Activated naive CD8-positive, alpha-beta T cell treated with anti-CD3 and anti-CD28 coated beads, Interleukin-2, amount 50 U/mL, for 24 hours (primary cell): ENCODE data around the gene NEMP1.

Experiments used
- ATAC-seq: fragments of 150-1000 bp; cut with Tn5 transposase; one replicate; pipeline ENCODE4 v1.10.0; 2021
- DNase-seq: peaks from one replicate; pipeline ENCODE4 v3.0.0; 2021
- H3K27ac Mint-ChIP-seq: one replicate; pipeline ENCODE4 v1.8.0; 2021; ENCODE audit warnings: mild to moderate bottlenecking, mixed read lengths
- H3K27me3 Mint-ChIP-seq: one replicate; pipeline ENCODE4 v1.8.0; 2021; ENCODE audit warnings: mixed read lengths
- H3K36me3 Mint-ChIP-seq: one replicate; pipeline ENCODE4 v1.8.0; 2021; ENCODE audit warnings: low read depth, mixed read lengths
- H3K4me1 Mint-ChIP-seq: one replicate; pipeline ENCODE4 v1.8.0; 2021; ENCODE audit warnings: mixed read lengths
- H3K4me3 Mint-ChIP-seq: one replicate; pipeline ENCODE4 v1.8.0; 2021; ENCODE audit warnings: mild to moderate bottlenecking, moderate library complexity, mixed read lengths
- H3K9me3 Mint-ChIP-seq: one replicate; pipeline ENCODE4 v1.8.0; 2021; ENCODE audit warnings: mixed read lengths

NEMP1 gene

DNA sequence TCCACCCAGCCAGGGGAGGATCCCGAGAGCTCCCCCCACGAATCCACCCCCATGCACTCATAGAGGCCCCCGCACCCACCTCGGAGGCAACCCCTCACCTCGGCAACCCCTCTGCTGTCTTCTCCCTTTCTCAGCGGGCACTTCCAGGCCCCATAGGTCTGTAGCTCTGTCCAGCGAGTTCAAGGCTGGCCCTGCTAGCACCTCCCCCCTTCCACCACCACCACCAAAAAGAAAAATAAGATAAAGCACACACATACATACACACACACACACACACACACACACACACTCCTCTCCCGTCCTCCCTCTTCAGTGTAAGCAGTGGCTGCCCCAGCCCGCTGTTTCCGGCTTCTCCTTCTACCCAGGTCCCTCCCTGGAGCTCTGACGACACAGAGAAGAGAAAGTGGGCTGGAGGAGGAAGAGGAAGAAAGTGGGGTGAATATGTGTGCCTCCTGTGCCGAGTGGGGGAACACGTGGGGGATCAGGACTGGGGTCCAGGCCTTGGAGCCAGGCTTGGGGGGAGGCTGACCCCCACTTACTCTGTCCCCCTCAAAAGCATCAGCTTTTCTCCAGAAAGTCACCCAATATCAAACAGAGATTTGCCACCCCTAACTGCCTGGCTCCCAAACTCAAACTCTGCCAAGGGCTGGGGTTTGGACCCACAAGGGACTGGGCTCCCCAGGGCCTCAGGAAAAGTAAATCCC, 32.6 kb upstream of the NEMP1 start, which contains the start of gene STAT6:
Gene STAT6, minus strand, starts transcription at position 332 of the 704 bp plus-strand sequence. CDS start 3,084 bp downstream, outside the sequence.
- peak; percentile 80 for DNase-seq
- H3K4me1 Mint-ChIP-seq: peaks cover 51% of the 10 kb centered on the region
- H3K27ac Mint-ChIP-seq: peak within 1 kb of the TSS; percentile 96
- no peaks in the 10 kb centered on the region for H3K9me3 Mint-ChIP-seq
- no peaks in the 10 kb centered on the region for H3K27me3 Mint-ChIP-seq
- peaks cover 40% of the 10 kb centered on the region for H3K36me3 Mint-ChIP-seq
- H3K4me3 Mint-ChIP-seq: peak within 1 kb of the TSS; percentile 98
- peak; percentile 65 for ATAC-seq

DNA sequence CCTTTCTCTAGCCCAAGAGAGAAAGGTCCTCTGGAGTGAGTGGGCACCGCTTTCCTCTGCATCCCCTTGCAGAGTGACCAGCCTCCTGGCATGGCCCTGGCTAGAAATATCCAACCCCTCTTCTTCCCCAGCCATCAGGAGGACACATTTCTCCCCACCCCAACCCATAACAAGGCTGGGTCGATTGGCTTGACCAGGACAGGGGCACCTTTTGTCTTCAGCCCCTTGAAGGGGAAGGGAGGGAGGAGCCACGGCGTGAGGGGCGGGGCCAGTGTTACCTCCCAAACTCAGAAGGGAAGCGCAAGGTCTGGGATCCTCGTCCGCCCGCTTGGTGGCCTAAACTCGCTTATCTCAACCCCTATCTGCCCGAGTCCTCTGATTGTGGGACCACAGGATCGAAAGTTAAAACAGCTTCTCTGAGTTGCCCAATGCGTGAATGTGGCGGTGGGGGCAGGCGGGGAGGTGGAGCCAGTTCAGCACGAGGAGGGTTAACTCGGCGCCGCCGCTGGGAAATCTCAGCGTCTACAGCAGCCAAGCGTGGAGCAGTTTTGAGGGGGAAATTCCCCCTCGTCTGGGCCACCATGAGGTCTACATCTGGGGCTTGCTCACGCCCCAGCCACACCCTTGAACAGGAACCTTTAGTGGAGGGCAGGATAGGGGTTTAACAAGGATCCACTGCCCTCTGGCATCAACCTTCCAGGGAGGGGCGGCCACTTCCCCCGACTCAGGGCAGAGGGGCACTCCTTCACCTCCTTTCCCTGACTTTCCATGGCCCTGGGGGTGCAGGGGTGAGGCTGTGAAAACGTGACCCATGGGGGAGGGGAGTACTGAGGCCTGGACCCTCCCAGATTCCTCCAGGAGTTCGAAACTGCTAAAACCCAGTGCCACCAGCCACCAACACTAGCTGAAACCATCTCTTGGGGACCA, 31.8 kb upstream of the NEMP1 start:
- DNase-seq (peak; percentile 84), ATAC-seq (peak; percentile 47)
- peak overlapping the region; percentile 96 for H3K27ac Mint-ChIP-seq
- peaks cover 43% of the 10 kb centered on the region for H3K36me3 Mint-ChIP-seq
- peaks cover 54% of the 10 kb centered on the region for H3K4me1 Mint-ChIP-seq
- no peaks in the 10 kb centered on the region for H3K27me3 Mint-ChIP-seq
- H3K4me3 Mint-ChIP-seq: peak overlapping the region; percentile 98
- no peaks in the 10 kb centered on the region for H3K9me3 Mint-ChIP-seq

DNA sequence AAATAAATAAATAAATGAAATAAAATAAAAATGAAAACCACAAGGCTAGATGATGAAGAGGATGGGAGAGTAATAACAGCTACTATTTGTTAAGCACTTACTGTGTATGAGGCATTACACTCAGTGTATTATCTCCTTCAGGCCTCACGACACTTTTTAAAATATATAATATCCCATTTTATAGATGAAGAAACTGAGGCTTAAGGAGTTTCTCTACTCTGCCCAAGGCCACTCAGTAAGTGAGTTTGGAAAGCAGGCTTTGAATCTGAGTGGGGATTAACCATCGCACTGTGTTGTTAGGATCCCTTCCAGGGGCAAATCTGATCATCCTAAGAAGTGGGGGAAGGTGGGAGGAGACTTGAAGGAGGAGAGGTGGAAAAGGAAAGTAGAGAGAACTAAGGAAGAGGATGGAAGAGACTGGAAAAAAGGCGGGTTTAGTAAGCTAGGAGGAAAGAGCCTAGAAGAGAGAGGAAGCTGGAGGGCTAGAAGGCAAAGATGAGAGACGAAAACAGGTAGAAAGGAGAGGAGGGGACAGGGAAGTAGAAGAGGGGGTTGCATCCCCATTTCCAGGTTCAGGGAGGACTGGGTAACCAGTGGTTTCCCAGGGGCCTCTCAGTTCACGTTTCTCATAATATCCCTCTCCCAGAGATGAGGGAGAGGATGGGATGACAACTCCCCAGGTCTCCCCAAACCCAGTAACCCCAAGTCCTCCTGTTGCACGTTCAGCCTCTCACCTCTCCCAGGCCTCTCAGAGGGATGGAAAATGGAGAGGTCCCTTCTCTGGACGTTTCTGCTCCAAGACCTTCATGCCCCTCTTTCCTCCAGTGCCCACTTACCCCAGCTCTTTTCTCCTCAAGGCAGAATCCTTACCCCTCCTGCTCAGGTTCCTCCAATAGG, 30.9 kb upstream of the NEMP1 start:
- Mint-ChIP-seq H3K4me3 (peak overlapping the region; percentile 98), H3K27me3 (no peaks in the 10 kb centered on the region), H3K4me1 (peaks cover 61% of the 10 kb centered on the region), H3K27ac (peak overlapping the region; percentile 96), H3K36me3 (peaks cover 49% of the 10 kb centered on the region), H3K9me3 (no peaks in the 10 kb centered on the region)
- ATAC-seq (no peak), DNase-seq (no peak)

- DNase-seq: no peak
- peaks cover 70% of the 10 kb centered on the region for H3K4me1 Mint-ChIP-seq
- ATAC-seq: no peak
- peak overlapping the region; percentile 87 for H3K27ac Mint-ChIP-seq
- no peaks in the 10 kb centered on the region for H3K27me3 Mint-ChIP-seq
- peaks cover 64% of the 10 kb centered on the region for H3K36me3 Mint-ChIP-seq
- H3K4me3 Mint-ChIP-seq: peak overlapping the region; percentile 51
- no peaks in the 10 kb centered on the region for H3K9me3 Mint-ChIP-seq
Observed at GRCh38 chr12:57107456-57108155, 29.0 kb upstream of the NEMP1 start.

- DNase-seq (no peak), ATAC-seq (no peak)
- H3K4me3 Mint-ChIP-seq: no peak overlapping the region
- H3K36me3 Mint-ChIP-seq: peaks cover 76% of the 10 kb centered on the region
- H3K9me3 Mint-ChIP-seq: no peaks in the 10 kb centered on the region
- peaks cover 72% of the 10 kb centered on the region for H3K4me1 Mint-ChIP-seq
- no peaks in the 10 kb centered on the region for H3K27me3 Mint-ChIP-seq
- H3K27ac Mint-ChIP-seq: peak overlapping the region; percentile 30
Observed at GRCh38 chr12:57106021-57106708, 27.6 kb upstream of the NEMP1 start.

- Mint-ChIP-seq H3K27ac (peak overlapping the region; percentile 71), H3K27me3 (no peaks in the 10 kb centered on the region), H3K9me3 (no peaks in the 10 kb centered on the region), H3K4me1 (peaks cover 71% of the 10 kb centered on the region), H3K36me3 (peaks cover 75% of the 10 kb centered on the region), H3K4me3 (no peak overlapping the region)
- ATAC-seq: no peak
- DNase-seq: no peak
Observed at GRCh38 chr12:57105011-57105753, 26.6 kb upstream of the NEMP1 start.

DNA sequence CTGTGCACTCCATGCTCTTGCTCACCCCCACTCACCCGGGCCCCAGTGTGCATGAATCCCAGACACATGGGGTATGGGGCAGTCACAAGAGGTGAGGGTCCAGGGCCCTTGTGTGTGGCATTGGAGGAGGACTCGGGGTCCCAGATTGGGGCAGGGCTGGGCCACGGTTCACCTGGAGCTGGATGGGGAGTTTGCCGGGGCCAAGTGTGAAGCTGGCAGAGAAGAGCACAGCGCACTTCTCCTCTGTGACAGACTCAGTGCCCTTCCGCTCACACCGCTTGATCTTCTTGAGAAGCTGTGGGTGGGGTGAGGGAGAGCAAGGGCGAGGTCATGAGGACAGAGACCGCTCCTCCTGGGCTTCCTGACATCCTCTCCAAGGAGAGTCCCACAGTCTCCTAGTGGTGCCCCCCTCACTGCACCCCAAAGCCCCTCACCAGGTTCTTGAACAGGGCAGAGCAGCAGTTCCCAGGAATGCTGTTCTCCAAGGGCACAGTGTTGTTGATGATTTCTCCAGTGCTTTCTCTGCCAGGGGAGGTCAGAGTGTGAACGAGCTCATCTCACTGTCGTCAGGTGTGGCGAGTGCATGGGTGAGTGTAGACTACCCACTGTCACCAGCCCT, 25.8 kb upstream of the NEMP1 start:
- Mint-ChIP-seq H3K27ac (peak overlapping the region; percentile 71), H3K36me3 (peaks cover 75% of the 10 kb centered on the region), H3K4me1 (peaks cover 68% of the 10 kb centered on the region), H3K4me3 (no peak overlapping the region), H3K27me3 (no peaks in the 10 kb centered on the region), H3K9me3 (no peaks in the 10 kb centered on the region)
- ATAC-seq (peak; percentile 9), DNase-seq (no peak)

- H3K4me3 Mint-ChIP-seq: no peak overlapping the region
- ATAC-seq (peak; percentile 37), DNase-seq (no peak)
- peaks cover 76% of the 10 kb centered on the region for H3K36me3 Mint-ChIP-seq
- peaks cover 67% of the 10 kb centered on the region for H3K4me1 Mint-ChIP-seq
- peak overlapping the region; percentile 71 for H3K27ac Mint-ChIP-seq
- no peaks in the 10 kb centered on the region for H3K27me3 Mint-ChIP-seq
- H3K9me3 Mint-ChIP-seq: no peaks in the 10 kb centered on the region
Observed at GRCh38 chr12:57103856-57104255, 25.3 kb upstream of the NEMP1 start.

DNA sequence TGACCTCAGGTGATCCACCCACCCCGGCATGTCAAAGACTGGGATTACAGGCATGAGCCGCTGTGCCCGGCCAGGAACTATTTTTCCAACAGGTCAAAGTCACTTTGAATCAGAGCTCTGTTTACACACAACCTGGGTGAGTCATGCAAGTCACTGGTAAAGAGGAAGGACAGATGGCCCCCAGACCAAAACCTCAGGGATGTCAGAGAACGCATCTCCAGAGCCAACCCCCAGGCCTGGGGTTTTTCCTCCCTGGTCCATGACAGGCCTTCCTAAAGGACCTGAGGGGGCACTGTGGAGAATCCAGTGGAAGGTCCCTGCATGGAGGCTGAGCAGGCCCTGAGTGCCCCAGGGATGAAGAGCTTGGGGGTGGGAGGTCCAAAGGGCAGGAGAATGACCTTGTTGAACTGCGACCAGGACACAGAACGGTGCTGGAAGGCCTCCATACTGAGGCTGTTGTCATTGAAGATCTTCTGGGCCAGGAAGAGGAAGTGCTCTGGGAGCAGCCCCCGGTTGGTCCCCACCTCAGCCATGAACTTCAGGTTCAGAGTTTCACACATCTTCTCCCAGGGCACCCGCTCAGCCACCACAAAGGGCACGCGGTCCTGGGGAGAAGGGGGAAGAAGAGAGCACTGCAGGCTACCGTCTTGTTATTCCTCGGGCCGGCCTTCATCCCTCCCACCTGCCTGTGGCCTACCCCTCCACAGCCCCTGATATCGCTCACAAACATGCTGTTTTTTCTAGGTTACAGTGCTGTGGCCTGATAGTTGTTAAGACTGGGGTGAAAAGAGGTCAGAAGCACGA, 23.5 kb upstream of the NEMP1 start:
- Mint-ChIP-seq H3K36me3 (peaks cover 67% of the 10 kb centered on the region), H3K27ac (peak overlapping the region; percentile 77), H3K4me3 (no peak overlapping the region), H3K27me3 (no peaks in the 10 kb centered on the region), H3K4me1 (peaks cover 54% of the 10 kb centered on the region), H3K9me3 (no peaks in the 10 kb centered on the region)
- ATAC-seq (peak; percentile 30), DNase-seq (no peak)

GRCh38 chr12:57099766-57100165, 21.2 kb upstream of the NEMP1 start:
- H3K36me3 Mint-ChIP-seq: peaks cover 70% of the 10 kb centered on the region
- no peak overlapping the region for H3K27ac Mint-ChIP-seq
- no peak for DNase-seq
- H3K4me3 Mint-ChIP-seq: no peak overlapping the region
- H3K9me3 Mint-ChIP-seq: no peaks in the 10 kb centered on the region
- H3K27me3 Mint-ChIP-seq: no peaks in the 10 kb centered on the region
- peaks cover 55% of the 10 kb centered on the region for H3K4me1 Mint-ChIP-seq
- ATAC-seq: no peak

GRCh38 chr12:57099047-57099714, 20.6 kb upstream of the NEMP1 start:
- H3K27ac Mint-ChIP-seq: peak overlapping the region; percentile 41
- peaks cover 66% of the 10 kb centered on the region for H3K36me3 Mint-ChIP-seq
- ATAC-seq (no peak), DNase-seq (no peak)
- H3K9me3 Mint-ChIP-seq: no peaks in the 10 kb centered on the region
- H3K27me3 Mint-ChIP-seq: no peaks in the 10 kb centered on the region
- peaks cover 55% of the 10 kb centered on the region for H3K4me1 Mint-ChIP-seq
- H3K4me3 Mint-ChIP-seq: no peak overlapping the region
